Mucosa of descending colon (tissue), 3 donors: Measurements from ENCODE around the gene COL2A1. TPM values are rescaled to one million over a fixed set of nuclear protein-coding genes. Genes with fewer than 3 reads are reported as not detected.
A peak's percentile ranks its signal among the peaks of the same experiment; 100 is the strongest.

Source experiments
- ATAC-seq: fragments of 200-7000 bp; cut with Tn5 transposase; one replicate; pipeline ENCODE4 v1.9.1; 2020; ENCODE audit warnings: mild to moderate bottlenecking, moderate library complexity
- DNase-seq, 3 donors: peaks; one replicate each; pipeline ENCODE4 v3.0.0-alpha.2; 2020
- H3K36me3 ChIP-seq: fragments of 200-600 bp; one replicate; pipeline ENCODE4 v1.8.0; 2021; ENCODE audit warnings: low read depth, mild to moderate bottlenecking
- H3K4me1 ChIP-seq: fragments of 200-600 bp; one replicate; pipeline ENCODE4 v1.8.0; 2021; ENCODE audit warnings: low read depth, mild to moderate bottlenecking
- H3K4me3 ChIP-seq: fragments of 200-600 bp; one replicate; pipeline ENCODE4 v1.8.0; 2021; ENCODE audit warnings: mild to moderate bottlenecking
- H3K9me3 ChIP-seq: fragments of 200-600 bp; one replicate; pipeline ENCODE4 v1.8.0; 2021; ENCODE audit warnings: mild to moderate bottlenecking
- CTCF ChIP-seq: fragments of 200-600 bp; IDR thresholded peaks from one replicate; pipeline ENCODE4 v1.8.0; 2022; ENCODE audit warnings: antibody characterized with exemption, mild to moderate bottlenecking
- intact Hi-C, 2 donors: fragments of 100-400 bp; cut with DNase I in 1 of 2; cut with micrococcal nuclease in 1 of 2; formaldehyde crosslinking; loops; one replicate each; pipeline versions ENCODE4 v1.11.0 to v1.11.1; 2022; cut with DNase I, micrococcal nuclease
- total RNA-seq, 3 donors: library from RNA; stranded (reverse); fragmentation: NEBNext Ultra II Directional in 2 of 3; extraction: Animal tissue kit (Norgen Biotek cat#: 25700) in 2 of 3; gene quantifications; one replicate each; pipeline versions ENCODE4 v1.2.1 to v1.2.4, GENCODE V29; 2021 to 2023
- donor health status: DM: no; HTN: no; CAD: no; lungs with moderate emphysema.
- donor health status: DM: no; HTN: no; CAD: no.
- donor health status: DM: no; HTN: yes; CAD: no.

Gene COL2A1
- total RNA-seq, 3 donors from 2014 or later, result 0.19 to 1.5 (median 1.2) TPM

- no peak for ATAC-seq
- intact Hi-C loops, result no loop called here
- TF ChIP-seq CTCF, result no peak
- Histone ChIP-seq H3K4me1 (peaks cover 8% of the 10 kb centered on the region), H3K4me3 (no peak overlapping the region), H3K36me3 (no peaks in the 10 kb centered on the region), H3K9me3 (no peaks in the 10 kb centered on the region)
- DNase-seq, result no peak
These were observed 27.1 kb downstream of the COL2A1 start for GRCh38 chr12:47977046-47977771.

GRCh38 chr12:47975816-47976215 is 28.5 kb downstream of the COL2A1 start:
- ATAC-seq, result no peak
- Histone ChIP-seq H3K4me3 (no peak overlapping the region), H3K4me1 (no peaks in the 10 kb centered on the region), H3K36me3 (no peaks in the 10 kb centered on the region), H3K9me3 (no peaks in the 10 kb centered on the region)
- no peak for TF ChIP-seq CTCF
- intact Hi-C loops, result no loop called here
- DNase-seq, result no peak

- H3K4me1 ChIP-seq, result no peaks in the 10 kb centered on the region
- intact Hi-C loops, result no loop called here
- no peaks in the 10 kb centered on the region for H3K36me3 ChIP-seq
- no peak overlapping the region for H3K4me3 ChIP-seq
- DNase-seq (no peak), ATAC-seq (no peak)
- TF ChIP-seq CTCF, result no peak
- no peaks in the 10 kb centered on the region for H3K9me3 ChIP-seq
These were observed 29.1 kb downstream of the COL2A1 start for GRCh38 chr12:47975036-47975620.

- Histone ChIP-seq H3K4me3 (no peak overlapping the region), H3K9me3 (no peaks in the 10 kb centered on the region), H3K36me3 (no peaks in the 10 kb centered on the region), H3K4me1 (no peaks in the 10 kb centered on the region)
- TF ChIP-seq CTCF, result no peak
- DNase-seq (no peak), ATAC-seq (no peak)
- intact Hi-C loops, result no loop called here
These were observed 30.4 kb downstream of the COL2A1 start for GRCh38 chr12:47973870-47974269.

- Histone ChIP-seq H3K9me3 (no peaks in the 10 kb centered on the region), H3K4me3 (no peak overlapping the region), H3K36me3 (no peaks in the 10 kb centered on the region), H3K4me1 (no peaks in the 10 kb centered on the region)
- no peak for TF ChIP-seq CTCF
- DNase-seq, result peak in 1 of 3 donors; percentile 9
- no peak for ATAC-seq
- intact Hi-C loops, result no loop called here
These were observed 31.4 kb downstream of the COL2A1 start for GRCh38 chr12:47972895-47973294.
